Activated CD8-positive, alpha-beta memory T cell treated with anti-CD3 and anti-CD28 coated beads, Interleukin-2, amount 50 U/mL, for 48 hours (primary cell): Measurements from ENCODE around the gene RNF187.
A peak's percentile ranks its signal among the peaks of the same experiment; 100 is the strongest.
"Not testable (repeated sequence)": the region's sequence is repeated elsewhere in the genome, so short reads cannot be mapped to it uniquely, and the experiment has no call there.

Source experiments
- DNase-seq: peaks from one replicate; pipeline ENCODE4 v3.0.0-alpha.2; 2020

The RNF187 gene

GRCh38 chr1:228488818-228489674 is 1.9 kb downstream of the RNF187 start:
- no peak for DNase-seq

GRCh38 chr1:228490120-228491078 is 3.2 kb downstream of the RNF187 start:
- no peak for DNase-seq

- no peak for DNase-seq
Observed at GRCh38 chr1:228493141-228494043, 6.2 kb downstream of the RNF187 start.

- DNase-seq, result no peak
Observed at GRCh38 chr1:228494044-228494353, 6.8 kb downstream of the RNF187 start.

- DNase-seq, result no peak
Observed at GRCh38 chr1:228494391-228494790, 7.2 kb downstream of the RNF187 start.

GRCh38 chr1:228494970-228495853 is 8.0 kb downstream of the RNF187 start:
- DNase-seq, result no peak

GRCh38 chr1:228496084-228496483 is 8.9 kb downstream of the RNF187 start:
- no peak for DNase-seq

- DNase-seq, result no peak
Observed at GRCh38 chr1:228496494-228496893, 9.3 kb downstream of the RNF187 start.

- peak; percentile 32 for DNase-seq
Observed at GRCh38 chr1:228497206-228497605, 10.0 kb downstream of the RNF187 start.

- DNase-seq, result peak; percentile 33
Observed at GRCh38 chr1:228497817-228498216, 10.6 kb downstream of the RNF187 start.

GRCh38 chr1:228500143-228500734 is 13.1 kb downstream of the RNF187 start:
- DNase-seq, result no peak

GRCh38 chr1:228500901-228501871 is 14.0 kb downstream of the RNF187 start:
- DNase-seq, result peak; percentile 93

- peak; percentile 42 for DNase-seq
Observed at GRCh38 chr1:228502522-228502921, 15.3 kb downstream of the RNF187 start.

GRCh38 chr1:228505944-228506343 is 18.8 kb downstream of the RNF187 start:
- DNase-seq, result not testable (repeated sequence)

- peak; percentile 35 for DNase-seq
Observed at GRCh38 chr1:228507961-228508652, 20.9 kb downstream of the RNF187 start.

GRCh38 chr1:228508840-228509415 is 21.7 kb downstream of the RNF187 start:
- peak; percentile 15 for DNase-seq

GRCh38 chr1:228510101-228510802 is 23.1 kb downstream of the RNF187 start:
- peak; percentile 32 for DNase-seq

- DNase-seq, result peak; percentile 18
Observed at GRCh38 chr1:228510803-228511413, 23.7 kb downstream of the RNF187 start.
